Measurements from ENCODE around the gene APOL1.

DNA sequence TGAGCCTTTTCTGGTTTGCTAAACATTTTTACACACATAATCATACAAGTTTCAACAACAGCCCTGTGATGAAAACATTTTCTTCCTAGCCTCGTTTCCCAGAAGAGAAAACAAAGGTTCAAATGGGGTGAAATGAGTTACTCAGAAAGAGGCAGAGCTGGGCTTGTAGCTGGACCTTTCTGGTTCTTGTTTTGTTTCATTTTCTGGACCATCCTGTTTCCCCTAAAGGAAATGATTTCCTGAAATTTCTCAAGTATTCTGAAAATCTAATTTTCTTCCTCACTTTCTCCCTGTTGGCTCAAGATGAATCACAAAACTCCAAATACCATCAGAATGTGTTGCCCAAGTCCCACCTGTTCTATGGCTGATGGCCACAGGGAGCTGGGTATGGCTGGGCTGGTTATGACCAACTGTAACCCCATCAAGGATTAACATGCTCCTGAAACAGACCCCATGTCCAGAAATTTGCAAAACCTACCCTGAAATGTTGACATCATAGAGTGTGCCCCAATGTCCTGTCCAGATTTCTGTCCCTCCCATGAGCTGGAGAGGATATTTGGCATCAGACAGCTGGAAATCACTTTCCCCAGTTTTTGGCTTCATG is 44.7 kb upstream of the APOL1 start:
- TF ChIP-seq, protein P1, sequence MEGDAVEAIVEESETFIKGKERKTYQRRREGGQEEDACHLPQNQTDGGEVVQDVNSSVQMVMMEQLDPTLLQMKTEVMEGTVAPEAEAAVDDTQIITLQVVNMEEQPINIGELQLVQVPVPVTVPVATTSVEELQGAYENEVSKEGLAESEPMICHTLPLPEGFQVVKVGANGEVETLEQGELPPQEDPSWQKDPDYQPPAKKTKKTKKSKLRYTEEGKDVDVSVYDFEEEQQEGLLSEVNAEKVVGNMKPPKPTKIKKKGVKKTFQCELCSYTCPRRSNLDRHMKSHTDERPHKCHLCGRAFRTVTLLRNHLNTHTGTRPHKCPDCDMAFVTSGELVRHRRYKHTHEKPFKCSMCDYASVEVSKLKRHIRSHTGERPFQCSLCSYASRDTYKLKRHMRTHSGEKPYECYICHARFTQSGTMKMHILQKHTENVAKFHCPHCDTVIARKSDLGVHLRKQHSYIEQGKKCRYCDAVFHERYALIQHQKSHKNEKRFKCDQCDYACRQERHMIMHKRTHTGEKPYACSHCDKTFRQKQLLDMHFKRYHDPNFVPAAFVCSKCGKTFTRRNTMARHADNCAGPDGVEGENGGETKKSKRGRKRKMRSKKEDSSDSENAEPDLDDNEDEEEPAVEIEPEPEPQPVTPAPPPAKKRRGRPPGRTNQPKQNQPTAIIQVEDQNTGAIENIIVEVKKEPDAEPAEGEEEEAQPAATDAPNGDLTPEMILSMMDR (IDR thresholded peaks at IDR 0.05 in 2 of 3, conservative IDR thresholded peaks at IDR 0.05 in 1 of 3; ENCODE audit: control insufficient read depth in 2 of 3, extremely low read depth in 1 of 3, insufficient read depth in 1 of 3, low read depth in 3 of 3, low read length in 3 of 3) = no peak
- TF ChIP-seq EP300 (IDR thresholded peaks at IDR 0.05; ENCODE audit: borderline replicate concordance in 1 of 2, control insufficient read depth in 1 of 2, low read depth in 2 of 2, low read length in 2 of 2) (no peak), RAD21 (IDR thresholded peaks at IDR 0.05; ENCODE audit: insufficient read depth, low read depth, low read length) (no peak), SUZ12 (IDR thresholded peaks at IDR 0.05; ENCODE audit: unreplicated experiment) (no peak), POLR2AphosphoS5 (IDR thresholded peaks at IDR 0.05; ENCODE audit: low read length) (no peak)
- TF ChIP-seq, protein P2, sequence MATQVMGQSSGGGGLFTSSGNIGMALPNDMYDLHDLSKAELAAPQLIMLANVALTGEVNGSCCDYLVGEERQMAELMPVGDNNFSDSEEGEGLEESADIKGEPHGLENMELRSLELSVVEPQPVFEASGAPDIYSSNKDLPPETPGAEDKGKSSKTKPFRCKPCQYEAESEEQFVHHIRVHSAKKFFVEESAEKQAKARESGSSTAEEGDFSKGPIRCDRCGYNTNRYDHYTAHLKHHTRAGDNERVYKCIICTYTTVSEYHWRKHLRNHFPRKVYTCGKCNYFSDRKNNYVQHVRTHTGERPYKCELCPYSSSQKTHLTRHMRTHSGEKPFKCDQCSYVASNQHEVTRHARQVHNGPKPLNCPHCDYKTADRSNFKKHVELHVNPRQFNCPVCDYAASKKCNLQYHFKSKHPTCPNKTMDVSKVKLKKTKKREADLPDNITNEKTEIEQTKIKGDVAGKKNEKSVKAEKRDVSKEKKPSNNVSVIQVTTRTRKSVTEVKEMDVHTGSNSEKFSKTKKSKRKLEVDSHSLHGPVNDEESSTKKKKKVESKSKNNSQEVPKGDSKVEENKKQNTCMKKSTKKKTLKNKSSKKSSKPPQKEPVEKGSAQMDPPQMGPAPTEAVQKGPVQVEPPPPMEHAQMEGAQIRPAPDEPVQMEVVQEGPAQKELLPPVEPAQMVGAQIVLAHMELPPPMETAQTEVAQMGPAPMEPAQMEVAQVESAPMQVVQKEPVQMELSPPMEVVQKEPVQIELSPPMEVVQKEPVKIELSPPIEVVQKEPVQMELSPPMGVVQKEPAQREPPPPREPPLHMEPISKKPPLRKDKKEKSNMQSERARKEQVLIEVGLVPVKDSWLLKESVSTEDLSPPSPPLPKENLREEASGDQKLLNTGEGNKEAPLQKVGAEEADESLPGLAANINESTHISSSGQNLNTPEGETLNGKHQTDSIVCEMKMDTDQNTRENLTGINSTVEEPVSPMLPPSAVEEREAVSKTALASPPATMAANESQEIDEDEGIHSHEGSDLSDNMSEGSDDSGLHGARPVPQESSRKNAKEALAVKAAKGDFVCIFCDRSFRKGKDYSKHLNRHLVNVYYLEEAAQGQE (IDR thresholded peaks at IDR 0.05; ENCODE audit: low read depth, low read length) = no peak
